DOHH2 (cell line): ENCODE results near the gene ZNF804B.

Experiments used
- EZH2phosphoT487 ChIP-seq: fragments of 200-600 bp; sonication (generic); IDR thresholded peaks from 2 replicates; pipeline ENCODE4 v1.6.1; 2017; ENCODE audit warnings: borderline replicate concordance, mild to moderate bottlenecking, antibody characterized with exemption, low read length, moderate library complexity, mixed read lengths
- TF ChIP-seq, protein P1 (sequence below): fragments of 200-600 bp; sonication (generic); IDR thresholded peaks from one replicate; pipeline ENCODE4 v1.5.1; 2014; ENCODE audit warnings: antibody characterized with exemption, mild to moderate bottlenecking, low read depth, low read length; ENCODE audit not compliant: poor library complexity, severe bottlenecking

GRCh38 chr7:88759230-88760135, at the start of gene ZNF804B:
- TF ChIP-seq EZH2phosphoT487 = no peak
- TF ChIP-seq, protein P1, sequence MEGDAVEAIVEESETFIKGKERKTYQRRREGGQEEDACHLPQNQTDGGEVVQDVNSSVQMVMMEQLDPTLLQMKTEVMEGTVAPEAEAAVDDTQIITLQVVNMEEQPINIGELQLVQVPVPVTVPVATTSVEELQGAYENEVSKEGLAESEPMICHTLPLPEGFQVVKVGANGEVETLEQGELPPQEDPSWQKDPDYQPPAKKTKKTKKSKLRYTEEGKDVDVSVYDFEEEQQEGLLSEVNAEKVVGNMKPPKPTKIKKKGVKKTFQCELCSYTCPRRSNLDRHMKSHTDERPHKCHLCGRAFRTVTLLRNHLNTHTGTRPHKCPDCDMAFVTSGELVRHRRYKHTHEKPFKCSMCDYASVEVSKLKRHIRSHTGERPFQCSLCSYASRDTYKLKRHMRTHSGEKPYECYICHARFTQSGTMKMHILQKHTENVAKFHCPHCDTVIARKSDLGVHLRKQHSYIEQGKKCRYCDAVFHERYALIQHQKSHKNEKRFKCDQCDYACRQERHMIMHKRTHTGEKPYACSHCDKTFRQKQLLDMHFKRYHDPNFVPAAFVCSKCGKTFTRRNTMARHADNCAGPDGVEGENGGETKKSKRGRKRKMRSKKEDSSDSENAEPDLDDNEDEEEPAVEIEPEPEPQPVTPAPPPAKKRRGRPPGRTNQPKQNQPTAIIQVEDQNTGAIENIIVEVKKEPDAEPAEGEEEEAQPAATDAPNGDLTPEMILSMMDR = no peak
